GM12864 (cell line): Measurements from ENCODE around the gene COASY.
A peak's percentile ranks its signal among the peaks of the same experiment; 100 is the strongest.
"Not testable (repeated sequence)": the region's sequence is repeated elsewhere in the genome, so short reads cannot be mapped to it uniquely, and the experiment has no call there.

Experiments
- DNase-seq: peaks from one replicate; pipeline ENCODE4 v3.0.0-alpha.2; 2011; ENCODE audit warnings: low read depth
- H3K4me3 ChIP-seq: 2 replicates; pipeline ENCODE4 v1.5.1; 2011; ENCODE audit warnings: mild to moderate bottlenecking, low read depth, low read length, control low read depth
- CTCF ChIP-seq: IDR thresholded peaks from 2 replicates; pipeline ENCODE4 v1.5.1; 2011; ENCODE audit warnings: low read depth, mild to moderate bottlenecking, moderate library complexity, low read length, control low read depth, inconsistent platforms; ENCODE audit errors: missing control alignments

COASY gene

DNA sequence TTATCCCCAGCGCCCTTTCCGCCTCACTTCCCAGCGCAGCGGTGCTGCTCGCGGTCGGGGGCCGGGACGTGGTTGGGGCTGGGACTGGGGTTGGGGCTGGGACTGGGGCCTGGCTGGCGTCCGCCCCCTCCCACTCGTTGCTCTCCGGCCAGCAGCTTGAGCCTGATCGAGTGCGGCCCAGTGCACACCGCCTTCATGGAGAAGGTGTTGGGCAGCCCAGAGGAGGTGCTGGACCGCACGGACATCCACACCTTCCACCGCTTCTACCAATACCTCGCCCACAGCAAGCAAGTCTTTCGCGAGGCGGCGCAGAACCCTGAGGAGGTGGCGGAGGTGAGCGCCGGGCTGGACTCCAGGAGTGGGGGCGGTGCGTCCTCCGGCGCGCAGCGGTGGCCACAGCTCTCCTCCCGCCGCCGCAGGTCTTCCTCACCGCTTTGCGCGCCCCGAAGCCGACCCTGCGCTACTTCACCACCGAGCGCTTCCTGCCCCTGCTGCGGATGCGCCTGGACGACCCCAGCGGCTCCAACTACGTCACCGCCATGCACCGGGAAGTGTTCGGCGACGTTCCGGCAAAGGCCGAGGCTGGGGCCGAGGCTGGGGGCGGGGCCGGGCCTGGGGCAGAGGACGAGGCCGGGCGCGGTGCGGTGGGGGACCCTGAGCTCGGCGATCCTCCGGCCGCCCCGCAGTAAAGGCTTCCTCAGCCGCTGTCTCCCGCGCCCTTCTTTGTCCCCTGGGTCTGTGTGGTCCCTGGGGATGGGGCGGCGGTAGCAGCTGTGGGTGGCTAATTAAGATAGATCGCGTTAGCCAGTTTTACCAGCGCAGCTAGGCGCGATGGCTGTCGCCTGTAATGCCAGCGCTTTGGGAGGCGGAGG is 7.5 kb upstream of the COASY start:
- DNase-seq: peak; percentile 57
- no peak for TF ChIP-seq CTCF
- H3K4me3 ChIP-seq: peak overlapping the region; percentile 87

- peak overlapping the region; percentile 87 for H3K4me3 ChIP-seq
- no peak for DNase-seq
- TF ChIP-seq CTCF: no peak
Observed at GRCh38 chr17:42555122-42555622, 6.8 kb upstream of the COASY start.

GRCh38 chr17:42555961-42556617 is 5.9 kb upstream of the COASY start:
- not testable (repeated sequence) for DNase-seq, H3K4me3 ChIP-seq
- peak; percentile 27 for TF ChIP-seq CTCF

- no peak for TF ChIP-seq CTCF
- no peak overlapping the region for H3K4me3 ChIP-seq
- DNase-seq: no peak
Observed at GRCh38 chr17:42559075-42559474, 2.9 kb upstream of the COASY start.

GRCh38 chr17:42560246-42560645 is 1.7 kb upstream of the COASY start:
- DNase-seq: no peak
- TF ChIP-seq CTCF: no peak
- no peak overlapping the region for H3K4me3 ChIP-seq

DNA sequence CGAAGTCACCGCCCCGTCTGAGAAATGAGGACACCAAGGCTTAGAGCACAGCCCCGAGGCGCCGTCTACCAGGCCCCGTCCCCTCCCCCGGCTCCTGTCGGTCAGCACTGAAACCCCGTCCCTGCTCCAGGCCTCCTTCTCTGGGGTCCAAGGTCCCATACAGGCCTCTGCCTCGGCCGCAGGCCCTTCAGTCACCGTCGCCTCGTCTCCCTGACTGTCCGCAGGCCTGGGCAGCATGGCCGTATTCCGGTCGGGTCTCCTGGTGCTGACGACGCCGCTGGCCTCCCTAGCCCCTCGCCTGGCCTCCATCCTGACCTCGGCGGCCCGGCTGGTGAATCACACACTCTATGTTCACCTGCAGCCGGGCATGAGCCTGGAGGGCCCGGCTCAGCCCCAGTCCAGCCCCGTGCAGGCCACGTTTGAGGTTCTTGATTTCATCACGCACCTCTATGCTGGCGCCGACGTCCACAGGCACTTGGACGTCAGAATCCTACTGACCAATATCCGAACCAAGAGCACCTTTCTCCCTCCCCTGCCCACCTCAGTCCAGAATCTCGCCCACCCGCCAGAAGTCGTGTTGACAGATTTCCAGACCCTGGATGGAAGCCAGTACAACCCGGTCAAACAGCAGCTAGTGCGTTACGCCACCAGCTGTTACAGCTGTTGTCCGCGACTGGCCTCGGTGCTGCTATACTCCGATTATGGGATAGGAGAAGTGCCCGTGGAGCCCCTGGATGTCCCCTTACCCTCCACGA is 617 bp downstream of the COASY start:
- TF ChIP-seq CTCF: no peak
- no peak for DNase-seq

More for the DNA sequence above, 617 bp downstream of the COASY start:
- H3K4me3 ChIP-seq: peak overlapping the region; percentile 94
